Renal pelvis (tissue), 4 donors: Measurements from ENCODE around the gene EN2. TPM values are rescaled to one million over a fixed set of nuclear protein-coding genes. Genes with fewer than 3 reads are reported as not detected.

Experiments used
- DNase-seq: peaks from one replicate; pipeline ENCODE4 v3.0.0-alpha.2; 2013
- polyA plus RNA-seq, 3 donors: library from polyadenylated mRNA; unstranded; fragments of 120-200 nt; gene quantifications; one replicate each; pipeline ENCODE4 v1.2.1, GENCODE V29; 2013; ENCODE audit not compliant: insufficient read length in 3 of 3

The EN2 gene
- polyA plus RNA-seq, 3 donors: 0.09 to 0.29 (median 0.17) TPM

- no peak for DNase-seq
Observed at GRCh38 chr7:155484483-155485399, 26.8 kb downstream of the EN2 start.

- no peak for DNase-seq
Observed at GRCh38 chr7:155486783-155487508, 29.0 kb downstream of the EN2 start.

DNA sequence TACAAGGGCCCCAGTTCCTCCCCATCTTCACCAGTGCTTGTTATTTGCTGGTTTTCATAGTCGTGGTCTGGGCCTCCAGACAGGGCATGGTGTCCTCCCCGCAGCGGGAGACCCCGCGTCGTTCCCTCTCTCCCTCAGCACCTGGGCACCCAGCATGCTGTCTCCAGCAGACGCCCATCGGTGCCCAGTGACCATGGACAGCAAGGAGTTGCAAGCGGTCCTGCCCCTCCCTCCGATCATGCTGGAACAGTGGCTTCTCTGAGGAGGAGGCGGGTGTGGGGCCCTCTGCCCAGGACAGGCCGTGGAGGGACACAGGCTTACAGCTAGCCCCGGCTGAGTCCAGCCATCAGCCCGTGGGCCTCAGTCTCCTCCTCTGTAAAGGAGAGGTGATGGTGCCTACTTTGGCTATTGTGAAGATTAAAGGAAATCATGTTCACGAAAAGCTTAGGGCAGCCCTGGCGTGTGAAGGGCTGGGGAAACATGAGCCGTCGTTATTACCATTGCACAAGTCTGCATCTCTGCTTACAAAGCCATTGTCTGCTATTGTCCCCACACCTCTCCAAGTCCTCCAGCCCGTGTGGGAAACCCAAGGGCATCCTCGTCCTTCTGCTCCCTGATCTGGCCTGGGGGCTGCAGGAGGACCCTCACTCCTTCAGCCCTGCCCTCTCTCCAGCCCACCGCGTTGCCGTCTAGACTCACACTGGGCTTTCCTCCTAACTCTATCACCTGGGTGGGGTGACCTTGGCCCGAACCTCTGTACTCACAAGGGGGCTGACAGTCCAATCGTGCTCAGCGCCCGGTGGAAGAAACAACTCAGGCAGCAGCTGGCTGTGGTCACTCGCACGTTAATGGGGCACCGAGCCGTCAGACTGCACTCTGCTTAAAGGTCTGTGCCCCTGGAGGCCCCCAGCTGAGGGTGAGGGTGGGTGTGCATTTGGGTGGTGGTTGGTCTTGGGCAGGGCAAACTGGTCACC is 29.9 kb downstream of the EN2 start:
- no peak for DNase-seq

- DNase-seq: no peak
Observed at GRCh38 chr7:155488483-155489127, 30.7 kb downstream of the EN2 start.

- DNase-seq: no peak
Observed at GRCh38 chr7:155489158-155489840, 31.4 kb downstream of the EN2 start.

DNA sequence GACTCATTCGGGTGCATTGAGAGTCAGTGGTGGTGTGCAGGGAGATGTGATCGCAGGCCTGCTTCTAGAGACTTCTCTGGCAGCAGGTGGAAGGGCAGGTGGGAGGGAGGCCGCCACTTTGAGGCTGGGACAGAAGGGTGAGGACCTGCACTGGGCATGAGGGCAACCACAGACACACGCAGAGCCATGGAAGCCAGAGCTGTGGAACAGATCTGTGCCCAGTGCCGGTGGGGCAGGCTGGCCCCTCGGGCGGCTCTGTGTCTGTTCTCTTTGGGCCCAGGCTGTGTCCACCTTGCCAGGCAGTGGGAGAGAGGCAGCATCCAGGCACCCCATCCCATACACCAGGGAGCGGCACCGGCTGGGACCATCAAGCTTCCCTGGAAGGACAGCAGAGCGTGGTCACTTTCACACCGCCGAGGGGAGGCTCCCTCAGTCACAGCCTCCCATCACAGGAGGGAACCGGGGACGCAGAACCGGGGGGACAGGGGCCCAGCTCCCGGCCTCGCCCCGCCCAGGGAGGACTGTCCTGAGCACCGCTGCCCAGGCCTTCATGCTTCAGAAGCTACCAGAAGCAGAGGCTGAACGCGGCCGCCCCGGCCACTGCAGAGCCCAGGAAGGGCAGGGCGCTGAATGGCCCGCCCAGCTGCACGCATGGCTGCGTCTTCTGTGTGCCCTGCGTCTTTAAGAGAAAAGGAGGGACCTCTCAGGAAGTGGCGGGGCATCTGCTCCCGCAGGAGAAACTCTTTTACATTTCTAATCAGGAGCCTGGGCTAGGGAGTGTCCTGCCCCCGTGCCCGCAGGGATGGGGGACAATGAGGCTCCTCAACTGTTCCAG is 32.1 kb downstream of the EN2 start:
- no peak for DNase-seq

GRCh38 chr7:155490697-155491628 is 33.0 kb downstream of the EN2 start:
- no peak for DNase-seq

DNA sequence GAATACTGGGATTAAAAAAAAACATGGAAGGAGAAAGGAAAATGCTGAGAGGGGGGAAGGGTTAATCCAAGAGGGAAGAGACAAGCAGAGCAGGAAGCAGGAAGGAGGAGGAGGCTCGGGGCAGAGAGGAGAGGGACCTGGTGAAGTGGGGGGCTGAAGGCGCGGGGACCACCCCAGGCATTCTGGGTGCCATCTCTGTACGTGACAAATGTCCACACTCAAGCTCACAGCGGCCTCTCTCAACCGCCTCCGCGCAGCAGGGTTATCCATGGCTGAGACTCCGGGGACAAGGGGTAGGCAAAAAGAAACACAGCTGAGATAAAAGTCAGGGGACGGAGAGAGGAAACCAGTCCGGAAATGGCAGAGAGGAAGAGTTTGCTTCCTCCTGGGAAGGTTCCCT is 33.9 kb downstream of the EN2 start:
- no peak for DNase-seq

DNA sequence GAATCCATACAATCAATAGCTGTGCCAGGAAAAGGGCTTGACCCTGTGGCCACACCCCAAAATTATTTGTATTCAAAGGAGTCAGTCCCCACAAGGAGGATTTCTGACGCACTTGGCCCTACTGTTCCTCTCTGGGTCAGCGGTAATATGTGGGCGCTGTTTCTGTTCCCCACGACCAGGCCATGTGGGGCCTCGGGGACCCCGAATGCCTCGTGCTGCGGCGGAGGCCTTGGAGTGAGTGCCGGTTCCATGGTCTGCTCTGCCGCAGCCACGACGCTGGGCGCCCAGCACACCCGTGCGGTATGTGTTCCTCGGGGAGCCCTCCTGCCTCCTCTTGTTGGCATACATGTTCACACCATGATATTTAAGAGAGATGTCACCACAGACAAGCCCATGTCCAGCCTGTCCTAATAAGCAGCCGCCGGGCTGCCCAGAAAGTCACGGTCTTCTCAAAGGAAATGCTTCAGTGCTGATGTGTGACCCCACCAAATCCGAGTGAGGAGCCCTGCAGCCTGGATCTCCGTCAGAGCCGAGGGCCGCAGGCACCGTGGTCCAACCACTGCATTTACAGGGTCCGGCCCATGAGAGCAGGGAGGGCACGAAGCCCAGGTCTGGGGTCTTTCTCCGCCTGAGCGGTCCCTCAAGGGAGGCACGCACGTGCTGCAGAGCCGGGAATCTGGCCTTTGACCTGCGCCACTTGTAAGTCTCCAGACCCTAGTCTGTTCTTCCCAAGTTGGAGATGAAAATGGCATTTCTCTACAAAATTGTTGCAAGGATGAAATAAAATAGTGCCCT is 36.0 kb downstream of the EN2 start:
- no peak for DNase-seq

GRCh38 chr7:155494551-155494950 is 36.6 kb downstream of the EN2 start:
- no peak for DNase-seq

- DNase-seq: no peak
Observed at GRCh38 chr7:155495440-155496248, 37.7 kb downstream of the EN2 start.

- DNase-seq: no peak
Observed at GRCh38 chr7:155496267-155497005, 38.5 kb downstream of the EN2 start.

DNA sequence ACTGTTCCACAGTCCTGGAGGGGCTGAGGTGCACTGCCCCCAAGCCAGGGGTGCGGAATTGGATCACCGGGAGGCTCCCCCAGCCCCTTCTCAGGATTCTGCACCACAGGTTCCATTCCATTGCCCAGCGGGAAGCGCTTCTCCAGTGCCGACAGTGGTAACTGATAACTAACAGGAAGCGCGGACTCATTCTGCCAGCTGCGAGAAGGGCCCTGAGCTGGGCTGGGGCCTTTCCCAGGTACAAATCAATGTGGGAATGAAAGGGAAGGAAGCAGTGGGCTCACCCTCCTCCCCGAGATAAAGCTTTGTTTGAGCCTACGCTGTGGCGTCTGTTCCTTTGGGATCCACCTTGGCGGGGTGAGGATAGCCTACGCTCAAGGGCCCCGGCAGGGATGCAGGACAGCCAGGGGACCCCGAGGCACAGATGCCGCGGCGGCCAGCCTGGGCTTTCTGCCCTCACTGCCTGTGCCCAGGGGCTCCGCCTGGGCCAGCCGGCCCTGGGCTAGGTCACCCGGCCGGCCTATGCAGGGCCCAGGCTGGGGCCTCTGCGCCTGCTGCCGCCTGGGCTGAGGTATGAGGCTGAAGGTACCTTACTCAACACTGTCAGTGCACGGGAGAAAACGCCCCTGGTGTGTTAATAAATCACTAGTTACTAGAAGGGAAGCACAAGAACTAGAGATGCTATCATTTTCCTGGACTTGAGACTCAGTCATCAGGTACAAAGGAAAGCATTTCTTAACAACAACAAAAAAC is 39.4 kb downstream of the EN2 start:
- DNase-seq: no peak

DNA sequence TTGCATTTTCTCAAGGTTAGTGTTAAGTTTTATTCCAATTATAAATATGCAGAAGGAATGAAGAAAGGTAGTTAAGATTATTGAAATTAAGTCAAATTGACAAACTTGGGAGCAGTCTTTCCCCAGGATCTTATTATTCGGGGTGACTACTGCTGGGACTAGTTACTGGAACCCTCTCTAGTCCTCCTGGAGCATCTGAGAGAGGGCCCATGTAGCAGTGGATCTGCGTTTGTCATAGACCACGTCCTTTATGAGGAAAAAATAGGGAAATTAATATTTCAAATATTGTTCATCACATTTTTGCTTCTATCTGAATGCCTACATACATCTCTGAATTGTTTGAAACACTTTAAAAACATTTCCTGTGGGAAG is 47.5 kb downstream of the EN2 start:
- DNase-seq: no peak

DNA sequence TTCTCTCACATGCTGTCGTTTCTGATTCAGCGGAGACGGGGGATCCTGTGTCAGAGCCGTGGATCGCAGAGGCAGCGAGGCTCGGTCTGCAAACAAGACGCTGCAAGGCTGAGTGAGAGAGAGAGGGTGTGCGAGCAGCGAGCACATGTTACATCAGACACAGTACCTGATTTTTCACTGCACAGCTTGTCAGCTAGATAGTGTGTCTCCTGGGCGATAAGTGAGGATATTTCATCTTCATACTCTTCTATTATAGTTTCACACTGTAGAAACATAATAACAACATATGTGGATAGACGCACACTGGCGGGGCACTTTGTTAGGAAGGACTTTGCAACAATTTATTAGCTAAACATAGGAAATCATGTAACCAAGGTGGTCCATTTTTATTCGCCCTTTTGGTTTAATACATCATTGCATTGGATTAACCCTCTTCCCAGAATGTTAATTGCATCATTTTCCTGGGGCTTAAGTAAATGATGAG is 49.0 kb downstream of the EN2 start:
- no peak for DNase-seq
